HG03378 (cell line): ENCODE measurements around the gene PYCR2.
A peak's percentile ranks its signal among the peaks of the same experiment; 100 is the strongest.

Experiments used
- ATAC-seq: cut with Tn5 transposase; IDR thresholded peaks from one replicate; pipeline ENCODE4 v1.9.1; 2021; ENCODE audit warnings: mild to moderate bottlenecking, moderate library complexity; ENCODE audit not compliant: unreplicated experiment

The PYCR2 gene

GRCh38 chr1:225921734-225922709, 2.0 kb downstream of the PYCR2 start:
- no peak for ATAC-seq

- ATAC-seq: no peak
Measured at GRCh38 chr1:225919906-225920305, 4.1 kb downstream of the PYCR2 start.

GRCh38 chr1:225918280-225918679, 5.8 kb downstream of the PYCR2 start:
- no peak for ATAC-seq

- ATAC-seq: no peak
Measured at GRCh38 chr1:225917536-225917935, 6.5 kb downstream of the PYCR2 start.

GRCh38 chr1:225917101-225917500, 6.9 kb downstream of the PYCR2 start:
- ATAC-seq: no peak

GRCh38 chr1:225915538-225915991, 8.5 kb downstream of the PYCR2 start:
- no peak for ATAC-seq

- ATAC-seq: no peak
Measured at GRCh38 chr1:225914947-225915346, 9.1 kb downstream of the PYCR2 start.

- ATAC-seq: no peak
Measured at GRCh38 chr1:225914391-225914790, 9.7 kb downstream of the PYCR2 start.

- peak; percentile 48 for ATAC-seq
Measured at GRCh38 chr1:225911191-225912130, 12.6 kb downstream of the PYCR2 start.

GRCh38 chr1:225909477-225909876, 14.6 kb downstream of the PYCR2 start:
- ATAC-seq: no peak

GRCh38 chr1:225908773-225909172, 15.3 kb downstream of the PYCR2 start:
- no peak for ATAC-seq

- ATAC-seq: no peak
Measured at GRCh38 chr1:225908013-225908640, 15.9 kb downstream of the PYCR2 start.

GRCh38 chr1:225907341-225907740, 16.7 kb downstream of the PYCR2 start:
- ATAC-seq: no peak

- ATAC-seq: no peak
Measured at GRCh38 chr1:225906467-225906866, 17.6 kb downstream of the PYCR2 start.

GRCh38 chr1:225903623-225904022, 20.4 kb downstream of the PYCR2 start:
- no peak for ATAC-seq

- ATAC-seq: no peak
Measured at GRCh38 chr1:225899044-225899925, 24.8 kb downstream of the PYCR2 start.

- ATAC-seq: no peak
Measured at GRCh38 chr1:225897595-225898514, 26.2 kb downstream of the PYCR2 start.

- peak; percentile 100 for ATAC-seq
Measured at GRCh38 chr1:225896937-225897549, 27.0 kb downstream of the PYCR2 start.
